HG02885 (cell line): ENCODE data around the gene TRMT10C.
A peak's percentile ranks its signal among the peaks of the same experiment; 100 is the strongest.

ENCODE experiments used
- ATAC-seq: cut with Tn5 transposase; IDR thresholded peaks from one replicate; pipeline ENCODE4 v1.9.1; 2021; ENCODE audit warnings: mild to moderate bottlenecking; ENCODE audit not compliant: unreplicated experiment, poor library complexity

TRMT10C gene

DNA sequence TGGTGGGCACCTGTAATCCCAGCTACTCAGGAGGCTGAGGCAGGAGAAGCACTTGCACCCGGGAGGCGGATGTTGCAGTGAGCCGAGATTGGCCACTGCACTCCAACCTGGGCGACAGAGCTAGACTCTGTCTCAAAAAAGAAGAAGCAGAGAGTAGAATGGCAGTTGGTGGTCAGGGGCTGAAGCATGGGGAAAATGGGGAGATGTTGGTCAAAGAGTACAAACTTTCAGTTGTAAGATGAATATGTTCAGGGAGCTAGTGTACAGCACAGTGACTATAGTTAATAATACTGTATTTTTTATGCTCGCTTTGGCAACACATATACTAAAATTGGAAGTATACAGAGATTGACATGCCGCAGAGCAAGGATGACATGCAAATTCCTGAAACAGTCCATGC lies 53.9 kb downstream of the TRMT10C start:
- ATAC-seq: peak; percentile 52
